ENCODE measurements around the gene SLC12A7. TPM values are rescaled to one million over a fixed set of nuclear protein-coding genes. Genes with fewer than 3 reads are reported as not detected.

SLC12A7 gene
- total RNA-seq, 2 experiments from 2014 or later: 0.06 TPM; not detected in 1

GRCh38 chr5:1087428-1087827 lies 24.4 kb downstream of the SLC12A7 start:
- ChIA-PET POLR2A (no interaction called here), CTCF (ENCODE audit: unreplicated experiment) (no interaction called here)
- H3K36me3 ChIP-seq (ENCODE audit: insufficient read depth, low read length): no peaks in the 10 kb centered on the region
- TF ChIP-seq CTCF (conservative IDR thresholded peaks at IDR 0.05; ENCODE audit: low read length) (no peak), EZH2phosphoT487 (IDR thresholded peaks at IDR 0.05; ENCODE audit: borderline replicate concordance, low read depth, low read length) (no peak)
- no peaks in the 10 kb centered on the region for H3K9me2 ChIP-seq (ENCODE audit: insufficient read depth, low read length)
- no peaks in the 10 kb centered on the region; the same call in 1 of the 2 replicates for H4K20me1 ChIP-seq (ENCODE audit: insufficient read depth, low read length)
- no peak overlapping the region for H2AFZ ChIP-seq (ENCODE audit: low read length)
- no peak for DNase-seq (ENCODE audit: low spot score)
- no peaks in the 10 kb centered on the region for H3K4me1 ChIP-seq (ENCODE audit: insufficient read depth, low read length, poor library complexity, severe bottlenecking)
- H3K79me2 ChIP-seq (ENCODE audit: insufficient read depth, low read depth, low read length): no peaks in the 10 kb centered on the region
- no peaks in the 10 kb centered on the region for H3K9me3 ChIP-seq (ENCODE audit: low read length)
- H3K4me2 ChIP-seq (ENCODE audit: low read length): no peak overlapping the region
- H3K4me3 ChIP-seq (ENCODE audit: low read depth, low read length, poor library complexity, severe bottlenecking): no peak overlapping the region
- intact Hi-C loops (cut with micrococcal nuclease; ENCODE audit: unreplicated experiment): no loop called here
- BruUV-seq (replicated peaks): no TSS peak
- no peak overlapping the region for H3K27ac ChIP-seq (ENCODE audit: low read depth, low read length, poor library complexity, severe bottlenecking)

- Histone ChIP-seq H3K79me2 (ENCODE audit: insufficient read depth, low read depth, low read length) (no peaks in the 10 kb centered on the region), H2AFZ (ENCODE audit: low read length) (no peak overlapping the region), H3K27ac (ENCODE audit: low read depth, low read length, poor library complexity, severe bottlenecking) (no peak overlapping the region), H3K9me2 (ENCODE audit: insufficient read depth, low read length) (no peaks in the 10 kb centered on the region), H3K9me3 (ENCODE audit: low read length) (no peaks in the 10 kb centered on the region), H4K20me1 (ENCODE audit: insufficient read depth, low read length) (no peaks in the 10 kb centered on the region; the same call in 1 of the 2 replicates), H3K4me1 (ENCODE audit: insufficient read depth, low read length, poor library complexity, severe bottlenecking) (no peaks in the 10 kb centered on the region), H3K36me3 (ENCODE audit: insufficient read depth, low read length) (no peaks in the 10 kb centered on the region), H3K4me3 (ENCODE audit: low read depth, low read length, poor library complexity, severe bottlenecking) (no peak overlapping the region), H3K4me2 (ENCODE audit: low read length) (no peak overlapping the region)
- ChIA-PET POLR2A (no interaction called here), CTCF (ENCODE audit: unreplicated experiment) (no interaction called here)
- no peak for TF ChIP-seq EZH2phosphoT487 (IDR thresholded peaks at IDR 0.05; ENCODE audit: borderline replicate concordance, low read depth, low read length)
- TF ChIP-seq CTCF (conservative IDR thresholded peaks at IDR 0.05; ENCODE audit: low read length): no peak
- no peak for DNase-seq (ENCODE audit: low spot score)
- no TSS peak for BruUV-seq (replicated peaks)
- intact Hi-C loops (cut with micrococcal nuclease; ENCODE audit: unreplicated experiment): no loop called here
Measured at GRCh38 chr5:1086871-1087270, 25.0 kb downstream of the SLC12A7 start.

GRCh38 chr5:1086137-1086536 lies 25.7 kb downstream of the SLC12A7 start:
- Histone ChIP-seq H3K9me2 (ENCODE audit: insufficient read depth, low read length) (no peaks in the 10 kb centered on the region), H3K9me3 (ENCODE audit: low read length) (no peaks in the 10 kb centered on the region), H3K36me3 (ENCODE audit: insufficient read depth, low read length) (no peaks in the 10 kb centered on the region), H3K27ac (ENCODE audit: low read depth, low read length, poor library complexity, severe bottlenecking) (no peak overlapping the region), H3K79me2 (ENCODE audit: insufficient read depth, low read depth, low read length) (no peaks in the 10 kb centered on the region), H2AFZ (ENCODE audit: low read length) (no peak overlapping the region), H4K20me1 (ENCODE audit: insufficient read depth, low read length) (no peaks in the 10 kb centered on the region; the same call in 1 of the 2 replicates), H3K4me1 (ENCODE audit: insufficient read depth, low read length, poor library complexity, severe bottlenecking) (no peaks in the 10 kb centered on the region), H3K4me3 (ENCODE audit: low read depth, low read length, poor library complexity, severe bottlenecking) (no peak overlapping the region), H3K4me2 (ENCODE audit: low read length) (no peak overlapping the region)
- intact Hi-C loops (cut with micrococcal nuclease; ENCODE audit: unreplicated experiment): no loop called here
- ChIA-PET CTCF (ENCODE audit: unreplicated experiment) (no interaction called here), POLR2A (no interaction called here)
- TF ChIP-seq EZH2phosphoT487 (IDR thresholded peaks at IDR 0.05; ENCODE audit: borderline replicate concordance, low read depth, low read length) (no peak), CTCF (conservative IDR thresholded peaks at IDR 0.05; ENCODE audit: low read length) (no peak)
- BruUV-seq (replicated peaks): no TSS peak
- DNase-seq (ENCODE audit: low spot score): no peak
